Activated CD8-positive, alpha-beta memory T cell treated with anti-CD3 and anti-CD28 coated beads for 36 hours (primary cell): ENCODE results near the gene RAB7B. TPM values are rescaled to one million over a fixed set of nuclear protein-coding genes. Genes with fewer than 3 reads are reported as not detected.

Experiments
- CTCF ChIA-PET: fragments of 350-600 bp; sonication (Branson Sonifier 250); formaldehyde crosslinking; loops from one replicate; lab custom pipeline; 2021; ENCODE audit warnings: antibody characterized with exemption; lab: Charles Lee
- POLR2A ChIA-PET: fragments of 350-600 bp; sonication (Branson Sonifier 250); formaldehyde crosslinking; loops from one replicate; lab custom pipeline; 2021; ENCODE audit warnings: antibody characterized with exemption; lab: Charles Lee
- total RNA-seq, 2 experiments: library from RNA; stranded (reverse); gene quantifications; one replicate each; pipeline ENCODE4 v1.2.3, GENCODE V29; 2021

Gene RAB7B
- total RNA-seq, 2 experiments from 2014 or later = not detected

DNA sequence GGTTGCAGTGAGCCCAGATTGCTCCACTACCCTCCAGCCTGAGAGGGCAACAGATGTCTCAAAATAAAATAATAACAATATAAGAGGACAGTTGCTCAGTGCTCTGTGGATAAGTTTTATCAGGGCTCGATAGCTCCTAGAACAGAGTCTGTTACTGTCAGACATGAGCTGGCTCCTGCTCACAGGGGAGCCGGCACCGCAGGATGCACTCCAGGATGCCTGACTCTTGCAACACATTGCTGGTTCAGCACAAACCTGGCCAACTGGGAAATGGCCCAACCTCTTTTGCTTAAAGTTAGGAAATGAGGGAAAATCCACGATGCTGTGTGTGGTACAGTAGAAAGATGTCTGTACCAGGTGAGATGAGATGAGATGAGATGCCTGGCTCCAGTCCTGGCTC, 26.3 kb upstream of the RAB7B start:
- CTCF ChIA-PET = interaction anchor here (0.9 to 5.4 kb wide), 3 partner anchors 26 to 76 kb away, joined by 3 to 33 read pairs (median 3); no protein-coding TSS in a partner anchor
- POLR2A ChIA-PET = no interaction called here

DNA sequence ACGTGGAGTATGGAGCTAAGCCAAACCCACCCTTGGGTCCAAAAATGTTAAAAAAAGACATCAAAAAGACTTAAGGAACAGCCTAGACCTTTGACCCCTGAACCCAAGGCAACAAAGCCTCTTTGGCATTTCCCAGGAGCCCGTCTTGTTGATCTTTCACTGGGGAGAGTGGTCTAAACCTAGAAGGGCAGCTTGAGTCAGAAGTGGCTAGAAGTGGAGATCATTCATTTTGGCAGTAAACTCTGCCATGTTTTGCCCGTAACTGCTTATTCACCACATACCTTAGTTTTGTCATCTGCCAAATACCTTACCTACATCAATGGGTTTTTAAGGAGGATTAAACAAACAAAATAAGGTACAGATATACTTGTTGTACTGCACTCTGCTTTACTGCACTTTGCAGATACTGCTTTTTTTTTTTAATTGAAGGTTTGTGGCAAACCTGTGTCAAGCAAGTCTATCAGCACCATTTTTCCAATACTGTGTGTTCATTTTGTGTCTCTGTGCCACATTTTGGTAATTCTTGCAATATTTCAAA, 22.2 kb upstream of the RAB7B start:
- ChIA-PET POLR2A (no interaction called here), CTCF (no interaction called here)

DNA sequence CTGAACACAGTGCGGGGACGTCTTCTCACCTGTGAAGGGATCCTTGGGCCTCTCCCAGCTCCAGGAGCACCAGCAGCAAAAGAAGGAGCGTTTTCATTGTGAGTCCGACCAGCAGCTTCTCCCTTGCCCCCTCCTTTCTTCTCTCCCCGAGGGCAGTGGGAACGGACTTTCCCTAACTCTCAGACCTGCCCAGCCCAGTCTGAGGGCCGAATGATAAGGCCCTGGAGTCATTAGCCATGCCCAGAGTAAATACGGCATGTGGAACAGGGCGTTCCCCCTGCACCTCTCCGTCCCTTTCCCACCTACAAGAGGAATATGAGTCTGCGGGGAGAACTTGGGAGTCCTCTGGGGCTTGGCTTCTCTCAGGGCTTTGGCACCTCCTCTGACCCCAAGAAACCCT, 20.5 kb upstream of the RAB7B start, which contains the start of gene CTSE:
TSS of gene CTSE (minus strand) at position 201 of the 400 bp plus-strand sequence. CDS start at position 97, 104 bp downstream.
- CTCF ChIA-PET = no interaction called here

DNA sequence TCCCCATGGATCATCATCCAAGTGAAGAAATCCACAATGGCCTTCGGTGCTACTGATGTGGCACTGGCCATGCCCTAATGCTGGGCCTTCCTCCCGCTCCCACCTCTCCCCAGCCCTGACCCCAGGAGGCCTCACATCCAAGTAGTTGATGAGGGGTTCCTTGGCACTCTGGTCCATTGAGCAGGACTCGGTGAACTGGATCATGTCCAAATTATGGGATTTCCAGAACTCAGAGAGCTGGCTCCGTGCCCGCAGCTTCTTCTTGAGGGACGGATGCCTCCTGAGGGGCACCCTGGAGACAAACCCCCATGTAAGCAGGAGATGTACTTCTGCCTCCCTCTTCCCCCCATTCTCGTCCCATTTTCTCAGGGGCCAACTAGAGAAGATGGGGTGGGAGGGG, 19.6 kb upstream of the RAB7B start:
- ChIA-PET POLR2A (no interaction called here), CTCF (interaction anchor here (1.1 kb wide), 1 partner anchor 83 kb away, joined by 3 read pairs; no protein-coding TSS in a partner anchor)

More for the DNA sequence above, 20.5 kb upstream of the RAB7B start, which contains the start of gene CTSE:
- POLR2A ChIA-PET = no interaction called here

DNA sequence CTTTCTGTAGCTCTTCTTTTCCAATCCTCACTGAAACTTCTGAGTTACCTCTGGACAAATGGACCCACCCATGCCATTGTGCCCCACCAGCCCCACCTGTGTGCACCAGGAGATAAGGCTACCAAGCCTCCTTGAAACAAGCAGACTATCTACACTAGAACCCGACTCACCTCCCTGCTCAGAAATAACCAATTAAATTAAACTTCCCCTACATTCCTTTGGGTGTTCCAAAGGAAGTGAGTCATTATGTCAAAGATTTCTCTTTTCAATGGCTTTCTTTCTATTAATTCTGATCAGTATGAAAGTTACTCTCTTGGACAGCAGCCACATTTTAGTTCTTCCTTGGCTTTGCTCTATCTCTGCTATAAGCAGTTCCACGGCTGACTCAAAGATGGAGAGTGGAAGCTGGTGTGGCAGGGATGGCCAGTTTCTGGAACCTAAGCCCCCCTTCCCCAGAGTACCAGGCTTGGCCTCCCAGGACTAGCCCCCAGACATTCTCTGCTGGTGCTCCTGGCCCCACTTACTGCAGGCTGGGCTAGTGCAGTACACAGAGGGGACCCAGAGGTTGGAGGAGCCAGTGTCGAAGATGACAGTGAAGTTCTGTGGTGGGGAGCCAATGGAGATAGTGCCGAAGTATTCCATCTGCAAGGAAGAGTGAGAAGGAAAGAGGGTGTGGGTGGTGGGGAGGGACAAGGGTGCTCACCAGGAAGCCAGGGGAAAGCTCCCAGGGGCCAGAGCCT, 18.6 kb upstream of the RAB7B start:
- ChIA-PET CTCF (no interaction called here), POLR2A (no interaction called here)

DNA sequence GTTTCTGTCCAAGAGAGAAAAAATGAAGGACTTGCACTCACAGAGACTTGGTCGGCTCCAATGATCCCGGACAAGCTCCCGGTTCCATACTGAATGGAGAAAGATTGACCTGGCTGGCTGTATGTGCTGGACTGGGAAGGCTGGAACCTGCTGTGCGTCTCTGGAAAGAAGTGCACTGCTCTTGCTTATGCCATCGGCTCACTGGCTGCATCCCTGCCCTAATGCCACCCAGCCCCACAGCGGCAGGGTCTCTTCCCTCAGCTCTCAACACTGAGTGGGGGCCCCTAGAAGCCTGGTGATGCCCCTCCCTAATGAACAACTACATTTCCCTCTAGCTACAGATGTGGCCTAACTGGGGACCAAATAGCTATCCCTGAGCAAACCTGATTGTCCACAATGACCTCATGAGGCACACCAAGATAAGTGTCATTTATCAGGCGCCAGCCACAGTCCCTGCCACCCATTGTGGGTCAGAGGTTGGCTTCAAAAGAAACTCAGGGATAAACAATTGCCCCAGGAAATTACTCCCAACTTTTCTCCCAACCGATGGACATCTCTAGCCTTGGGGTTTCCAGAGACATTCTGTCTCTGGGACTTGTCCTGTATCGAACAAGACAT, 17.9 kb upstream of the RAB7B start:
- CTCF ChIA-PET = interaction anchor here (1.3 kb wide), 1 partner anchor 10 kb away, joined by 3 read pairs; no protein-coding TSS in a partner anchor
- POLR2A ChIA-PET = no interaction called here

DNA sequence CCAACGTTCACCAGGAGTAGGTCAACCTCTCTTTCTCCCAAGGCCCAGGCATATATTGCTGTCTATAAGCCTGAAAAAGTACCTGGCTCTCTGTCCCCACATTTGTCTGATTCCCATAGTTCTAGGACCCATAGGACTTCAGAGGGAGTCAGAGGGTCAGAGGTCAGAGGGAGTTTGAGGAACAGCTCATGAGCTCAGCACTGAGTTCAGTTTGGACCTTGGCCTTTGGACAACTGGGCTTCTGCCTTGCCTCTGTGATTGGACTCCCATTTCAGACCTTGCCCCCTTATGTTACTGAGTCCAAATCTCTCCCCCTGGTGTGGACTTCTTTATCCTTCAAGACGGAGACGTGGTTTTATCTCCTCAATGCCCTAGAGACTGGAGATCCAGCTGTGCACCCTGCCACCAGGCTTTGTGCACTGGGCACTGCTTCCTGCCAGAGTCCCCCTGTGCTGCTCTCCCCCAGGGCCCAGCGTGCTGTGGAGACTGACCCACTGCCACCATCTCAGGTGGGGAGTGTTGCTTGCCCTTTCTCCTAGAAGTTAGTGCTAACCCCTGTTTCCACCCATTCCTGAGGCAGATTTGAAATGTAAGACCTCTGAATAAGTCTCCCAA, 17.3 kb upstream of the RAB7B start:
- ChIA-PET CTCF (interaction anchor here (1.3 kb wide), 1 partner anchor 10 kb away, joined by 3 read pairs; no protein-coding TSS in a partner anchor), POLR2A (no interaction called here)

DNA sequence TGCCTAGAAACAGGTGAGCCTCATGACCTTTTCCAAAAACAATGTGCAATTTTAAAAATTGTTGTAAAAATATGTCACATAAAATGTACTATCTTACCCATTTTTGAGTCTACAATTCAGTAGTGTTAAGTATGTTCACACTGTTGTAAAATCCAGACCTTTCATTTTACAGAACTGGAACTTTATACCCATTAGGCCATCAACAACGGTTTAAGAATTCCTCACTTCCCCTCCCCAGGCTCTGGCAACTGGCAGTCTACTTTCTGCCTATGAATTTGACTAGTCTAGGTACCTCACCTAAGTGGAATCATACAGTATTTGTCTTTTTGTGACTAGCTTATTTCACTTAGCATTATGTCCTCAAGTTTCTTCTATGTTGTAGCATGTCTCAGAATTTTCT, 11.9 kb upstream of the RAB7B start:
- CTCF ChIA-PET = no interaction called here
- POLR2A ChIA-PET = no interaction called here

DNA sequence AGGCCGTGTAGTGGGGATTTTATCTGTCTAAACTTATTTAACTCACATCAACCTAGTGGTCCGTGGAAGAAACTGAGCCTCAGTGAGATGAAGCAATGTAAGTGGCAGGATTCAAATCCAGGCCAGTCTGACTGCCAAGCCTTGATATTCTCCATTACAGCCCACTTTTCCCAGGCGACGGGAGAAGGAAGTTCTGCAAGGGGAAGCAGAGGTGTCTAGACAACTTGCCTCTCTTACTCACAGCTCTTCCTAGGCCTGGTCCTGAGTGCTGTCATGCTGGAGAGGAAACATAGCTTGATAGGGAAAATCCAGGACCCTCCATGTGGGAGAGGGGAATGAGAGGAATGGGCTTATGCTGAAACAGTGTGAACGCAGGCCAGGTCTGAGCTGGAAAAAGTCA, 11.4 kb upstream of the RAB7B start:
- ChIA-PET CTCF (no interaction called here), POLR2A (no interaction called here)

DNA sequence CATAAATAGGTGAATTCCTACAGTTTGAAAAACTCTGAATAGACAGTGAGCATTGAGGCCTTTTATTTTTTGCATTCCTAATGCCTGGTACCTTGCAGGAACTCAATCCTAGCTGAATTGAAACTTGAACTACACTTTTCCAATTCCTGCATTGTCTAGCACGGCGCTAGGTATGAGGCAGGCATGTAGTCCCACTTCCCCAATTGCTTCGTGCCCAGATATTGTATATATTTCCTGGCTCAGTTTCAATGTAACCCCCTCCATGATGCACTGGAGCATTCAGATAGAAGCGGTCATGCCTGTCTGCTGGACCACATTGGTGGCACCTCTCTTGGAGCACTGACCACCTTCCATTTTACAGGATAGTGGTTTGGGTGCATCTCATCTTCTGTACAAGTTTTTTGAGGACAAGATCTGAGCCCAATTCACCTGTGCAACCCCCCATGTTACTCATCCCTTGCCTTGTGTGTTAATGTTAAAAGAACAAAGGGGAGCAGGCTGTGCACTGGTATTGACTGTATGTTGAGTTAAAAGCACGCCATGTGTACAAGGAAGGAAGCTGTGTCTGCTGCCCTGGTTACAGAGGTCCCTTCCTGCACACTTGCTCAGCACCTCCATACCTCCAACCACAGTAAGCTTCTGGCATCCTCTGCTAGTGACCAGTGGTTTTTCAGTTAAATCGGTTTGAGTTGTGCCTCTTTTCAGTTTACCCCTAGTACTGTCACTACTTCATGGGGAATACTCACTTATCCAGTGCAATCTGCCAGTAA, 10.0 kb upstream of the RAB7B start:
- ChIA-PET CTCF (no interaction called here), POLR2A (no interaction called here)

DNA sequence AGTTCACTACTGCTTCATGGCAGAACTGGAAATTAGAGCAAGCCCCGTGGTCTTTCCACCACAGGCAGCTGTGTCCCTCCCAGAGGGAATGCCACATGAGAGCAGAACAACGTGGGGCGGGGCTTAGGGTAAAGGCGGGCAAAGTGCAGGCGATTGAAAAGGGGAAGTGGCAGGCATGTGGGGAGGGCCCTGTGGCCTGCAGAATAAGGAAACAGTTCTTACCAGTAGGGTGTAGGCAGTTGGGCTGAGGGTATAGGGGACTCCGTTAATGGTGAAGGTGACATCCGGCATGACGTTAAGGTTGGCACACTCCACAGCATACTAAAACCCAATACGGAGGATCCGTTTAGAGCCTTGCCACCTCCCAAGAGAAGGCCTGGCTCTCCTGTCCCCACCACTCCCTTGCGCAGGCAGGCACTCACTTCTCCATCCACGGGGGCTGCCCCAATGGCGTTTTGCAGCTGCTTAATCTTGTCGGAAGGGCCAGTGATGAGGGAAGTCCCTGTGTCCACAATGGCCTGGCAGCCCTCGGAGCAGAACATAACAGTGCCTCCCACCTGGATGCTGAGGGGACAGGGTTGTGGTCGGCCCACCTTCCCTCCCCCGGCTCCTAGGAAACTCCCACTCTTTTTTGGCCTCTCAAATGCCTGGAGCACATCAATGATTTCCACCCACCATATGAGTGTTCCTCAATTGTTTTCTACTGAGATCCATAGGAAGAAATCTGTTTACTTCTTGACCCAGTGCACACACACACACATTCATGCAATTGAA, 9.1 kb upstream of the RAB7B start:
- ChIA-PET POLR2A (no interaction called here), CTCF (no interaction called here)

DNA sequence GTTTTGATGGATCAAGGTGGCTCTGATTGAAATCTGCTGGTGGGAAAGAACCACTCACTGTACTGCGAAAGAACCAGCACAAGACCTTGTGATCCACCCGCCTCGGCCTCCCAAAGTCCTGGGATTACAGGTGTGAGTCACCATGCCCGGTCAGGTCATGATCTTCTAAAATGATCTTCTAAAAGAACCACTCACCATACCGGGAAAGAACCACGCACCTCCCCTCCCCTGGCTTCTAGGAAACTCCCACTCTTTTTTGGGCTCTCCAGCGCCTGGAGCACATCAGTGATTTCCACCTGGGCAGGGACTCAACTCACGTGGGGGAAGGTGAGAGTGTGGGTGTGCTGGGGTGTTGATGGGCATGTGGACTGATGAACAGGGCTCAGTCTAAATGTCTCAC, 7.9 kb upstream of the RAB7B start:
- POLR2A ChIA-PET = no interaction called here
- CTCF ChIA-PET = no interaction called here

DNA sequence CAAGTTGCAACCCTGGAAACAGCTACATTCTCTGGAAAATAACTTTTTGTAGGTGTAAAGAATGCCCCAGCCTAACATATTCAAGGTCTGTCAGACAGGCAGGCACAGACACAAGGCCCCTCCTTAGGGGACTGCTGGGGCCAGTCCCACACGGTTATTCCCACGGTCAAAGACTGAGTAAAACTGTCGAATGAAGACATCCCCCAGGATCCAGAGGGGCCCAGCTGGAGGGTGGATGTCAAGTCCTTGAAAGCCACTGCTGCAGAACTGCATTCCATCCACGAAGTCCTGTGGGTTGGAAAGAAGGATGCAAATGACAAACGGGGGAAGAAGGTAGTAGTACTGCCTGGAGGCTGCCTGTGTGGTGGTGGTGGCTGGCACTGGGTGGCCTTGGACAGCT, 6.9 kb upstream of the RAB7B start:
- POLR2A ChIA-PET = no interaction called here
- CTCF ChIA-PET = no interaction called here

DNA sequence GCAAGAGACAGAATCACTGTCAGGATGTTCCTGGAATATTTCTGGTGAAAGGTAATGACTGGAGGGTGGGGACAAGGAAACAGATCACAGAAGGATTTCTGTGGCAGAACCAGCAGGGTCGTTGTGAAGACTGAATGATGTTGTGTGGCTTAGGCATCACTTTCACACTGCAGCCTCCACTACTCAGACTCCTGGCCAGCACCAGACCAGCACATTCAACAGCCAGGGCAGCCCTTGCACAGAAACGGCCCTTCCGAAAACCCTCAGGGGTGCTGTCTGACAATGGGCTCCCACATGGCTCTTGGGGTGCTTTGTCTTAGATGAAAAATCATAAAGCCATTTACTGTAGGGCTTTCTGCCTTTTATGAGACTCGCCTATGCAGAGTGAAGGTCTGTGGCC, 3.8 kb upstream of the RAB7B start:
- CTCF ChIA-PET = no interaction called here
- POLR2A ChIA-PET = no interaction called here

DNA sequence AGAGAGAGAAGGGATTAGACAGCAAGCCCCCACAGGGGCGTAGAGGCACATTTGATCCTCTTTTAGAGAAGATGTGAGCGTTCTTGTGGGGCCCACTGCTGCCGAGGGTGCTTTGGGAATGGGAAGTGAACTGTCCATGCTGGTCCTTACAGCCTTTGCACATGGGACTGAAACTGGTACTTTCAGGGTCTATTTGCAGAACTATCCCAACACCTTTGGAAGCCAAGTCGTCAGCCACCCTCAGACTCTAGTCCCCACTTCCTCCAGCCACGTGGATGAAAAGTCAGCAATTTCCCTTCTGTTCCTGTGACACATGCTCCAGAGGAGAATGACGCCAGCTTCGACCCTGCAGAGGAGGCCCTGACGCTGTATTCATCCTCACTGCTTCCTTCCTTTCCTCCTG, 2.6 kb upstream of the RAB7B start:
- ChIA-PET CTCF (interaction anchor here (1.4 kb wide), 1 partner anchor 28 kb away, joined by 3 read pairs; no protein-coding TSS in a partner anchor), POLR2A (no interaction called here)

DNA sequence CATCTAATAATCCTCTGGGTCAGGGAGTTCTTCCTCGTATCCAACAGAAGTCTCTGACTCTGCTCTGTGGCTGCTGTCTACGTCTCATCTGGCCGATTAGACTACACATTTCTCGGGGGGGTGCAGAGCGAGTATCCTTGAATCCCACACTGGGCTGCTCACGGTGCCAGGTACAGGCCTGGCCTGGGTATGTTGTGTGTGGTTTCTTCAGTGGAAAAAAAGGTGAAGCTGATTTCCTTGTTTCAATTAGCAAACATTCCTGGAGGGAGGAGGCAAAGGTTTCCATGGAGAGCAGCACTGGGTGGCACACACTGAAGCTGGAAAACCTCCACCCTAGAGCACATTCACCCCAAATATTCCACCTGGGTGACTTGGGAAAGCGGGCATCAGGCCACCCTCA, 2.0 kb upstream of the RAB7B start:
- ChIA-PET POLR2A (no interaction called here), CTCF (interaction anchor here (1.4 kb wide), 1 partner anchor 28 kb away, joined by 3 read pairs; no protein-coding TSS in a partner anchor)

DNA sequence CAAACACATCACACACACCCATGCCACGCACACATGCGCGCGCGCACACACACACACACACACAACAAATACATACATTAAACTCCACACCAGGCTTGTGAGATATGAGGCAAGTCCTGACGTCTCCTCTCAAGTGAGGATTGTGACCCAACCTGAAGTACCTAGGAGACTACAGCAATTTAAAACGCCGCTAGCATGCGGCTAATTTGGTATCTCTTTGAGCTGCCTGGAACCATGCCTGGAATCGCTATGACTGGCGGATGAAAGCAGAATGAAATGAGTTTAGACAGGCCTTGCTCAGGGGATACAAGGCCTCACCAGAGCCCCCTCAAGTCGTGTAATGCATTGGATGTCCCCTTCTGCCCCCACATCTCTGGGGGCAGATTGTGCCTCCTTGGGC, 1.6 kb upstream of the RAB7B start:
- ChIA-PET POLR2A (no interaction called here), CTCF (no interaction called here)
